NB4 (cell line): ENCODE measurements around the gene SLC13A2.

Experiments used
- CTCF ChIP-seq: IDR thresholded peaks from one replicate; pipeline ENCODE4 v1.5.1; 2012; ENCODE audit warnings: low read depth, low read length
- MAX ChIP-seq: IDR thresholded peaks from 2 replicates; pipeline ENCODE4 v1.6.1; 2011; ENCODE audit warnings: low read depth, low read length
- MYC ChIP-seq: IDR thresholded peaks from 2 replicates; pipeline ENCODE4 v1.6.1; 2011; ENCODE audit warnings: low read depth, low read length
- POLR2A ChIP-seq: IDR thresholded peaks from 2 replicates; pipeline ENCODE4 v1.6.1; 2011; ENCODE audit warnings: mild to moderate bottlenecking; ENCODE audit not compliant: insufficient read length; ENCODE audit errors: extremely low read depth

- TF ChIP-seq MYC, result no peak
- TF ChIP-seq POLR2A, result no peak
- TF ChIP-seq CTCF, result no peak
- no peak for TF ChIP-seq MAX
Measured at GRCh38 chr17:28501421-28502284, 28.2 kb downstream of the SLC13A2 start.
